Hypothalamus (tissue), 51 donors: ENCODE data around the gene MOV10.
"Not testable (repeated sequence)": the region's sequence is repeated elsewhere in the genome, so short reads cannot be mapped to it uniquely, and the experiment has no call there.

ENCODE experiments used
- DNase-seq, 51 donors: peaks; one replicate each; lab custom pipeline; 2025; lab: John Stamatoyannopoulos, UW

Gene MOV10

DNA sequence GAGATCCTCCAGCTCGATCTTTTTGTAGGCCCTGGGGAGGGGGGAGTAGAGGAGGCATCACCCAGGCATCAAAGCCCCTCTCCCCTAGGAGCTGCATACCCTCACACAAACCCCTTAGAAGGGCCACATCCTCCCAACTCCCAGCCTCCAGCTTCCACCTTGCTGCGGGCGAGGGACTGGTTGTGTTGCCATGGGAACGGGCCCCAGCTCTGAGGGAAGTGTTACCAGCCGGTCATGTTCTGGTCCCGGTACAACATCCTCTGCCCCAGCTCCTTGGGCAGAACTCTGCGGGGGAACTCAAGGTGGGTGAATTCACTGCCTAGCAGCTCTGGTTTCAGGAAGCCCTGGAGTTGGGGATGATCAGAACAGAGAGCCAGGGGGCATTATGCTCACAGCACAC, 36.6 kb downstream of the MOV10 start:
- peak in 2 of 51 donors; percentile 15 to 26 for DNase-seq

DNA sequence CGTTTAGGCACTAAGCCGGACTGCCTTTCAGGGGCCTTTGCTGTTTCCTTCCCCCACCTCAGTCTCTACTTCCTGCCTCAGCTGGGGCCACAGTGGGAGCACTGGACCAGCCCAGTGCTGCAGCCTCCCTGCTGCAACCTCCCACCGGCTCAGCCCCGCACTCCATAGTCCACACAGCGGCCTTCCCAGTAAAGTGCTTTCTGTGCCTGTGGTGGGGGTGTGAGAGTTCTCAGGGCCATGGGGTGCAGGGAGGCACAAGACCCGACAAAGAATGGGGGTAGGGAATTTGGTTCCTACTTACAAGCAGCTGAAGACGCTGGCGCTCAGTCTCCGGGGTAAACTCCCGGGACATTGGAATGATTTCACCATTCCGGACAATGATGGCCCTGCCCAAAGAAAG, 37.2 kb downstream of the MOV10 start:
- DNase-seq: no peak

DNA sequence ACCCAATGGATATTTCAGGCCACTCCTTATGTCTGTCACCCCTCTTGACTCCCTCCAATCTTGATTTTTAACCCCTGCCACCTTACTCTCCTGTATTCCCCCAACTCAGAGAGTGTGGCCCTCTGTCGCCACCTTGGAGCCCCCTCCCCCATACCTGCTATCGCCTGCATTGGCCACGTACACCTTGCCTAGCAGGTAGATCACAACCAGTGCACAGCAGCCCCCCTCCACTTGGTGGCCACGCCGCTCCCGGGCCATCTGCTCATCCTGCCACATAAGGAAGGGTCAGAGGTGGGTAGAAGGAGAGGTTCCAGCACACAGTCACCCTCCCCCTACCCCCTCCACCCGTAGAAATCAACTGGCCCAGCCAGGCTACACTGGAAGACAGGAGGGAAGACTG, 37.7 kb downstream of the MOV10 start:
- DNase-seq: no peak

DNA sequence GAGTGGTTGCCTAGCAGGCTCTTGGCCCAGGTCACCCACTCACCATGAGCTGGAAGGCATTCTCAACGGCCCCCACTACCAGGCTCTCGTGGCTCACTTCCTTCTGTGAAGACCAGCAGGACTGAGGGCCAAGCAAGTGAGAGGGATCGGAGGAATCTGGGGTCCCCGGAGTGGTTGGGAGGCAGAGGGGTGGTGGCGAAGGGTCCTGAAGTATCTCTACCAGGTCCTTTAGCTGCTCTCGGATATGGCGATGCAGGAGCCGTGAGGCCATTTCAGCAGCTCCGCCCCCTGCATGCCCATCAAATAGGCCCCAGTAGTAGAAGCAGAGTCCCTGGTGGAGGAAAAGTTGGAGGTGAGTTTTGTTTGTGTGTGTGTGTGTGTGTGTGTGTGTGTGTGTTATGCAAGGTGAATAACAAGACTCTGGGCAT, 38.3 kb downstream of the MOV10 start:
- no peak for DNase-seq

DNA sequence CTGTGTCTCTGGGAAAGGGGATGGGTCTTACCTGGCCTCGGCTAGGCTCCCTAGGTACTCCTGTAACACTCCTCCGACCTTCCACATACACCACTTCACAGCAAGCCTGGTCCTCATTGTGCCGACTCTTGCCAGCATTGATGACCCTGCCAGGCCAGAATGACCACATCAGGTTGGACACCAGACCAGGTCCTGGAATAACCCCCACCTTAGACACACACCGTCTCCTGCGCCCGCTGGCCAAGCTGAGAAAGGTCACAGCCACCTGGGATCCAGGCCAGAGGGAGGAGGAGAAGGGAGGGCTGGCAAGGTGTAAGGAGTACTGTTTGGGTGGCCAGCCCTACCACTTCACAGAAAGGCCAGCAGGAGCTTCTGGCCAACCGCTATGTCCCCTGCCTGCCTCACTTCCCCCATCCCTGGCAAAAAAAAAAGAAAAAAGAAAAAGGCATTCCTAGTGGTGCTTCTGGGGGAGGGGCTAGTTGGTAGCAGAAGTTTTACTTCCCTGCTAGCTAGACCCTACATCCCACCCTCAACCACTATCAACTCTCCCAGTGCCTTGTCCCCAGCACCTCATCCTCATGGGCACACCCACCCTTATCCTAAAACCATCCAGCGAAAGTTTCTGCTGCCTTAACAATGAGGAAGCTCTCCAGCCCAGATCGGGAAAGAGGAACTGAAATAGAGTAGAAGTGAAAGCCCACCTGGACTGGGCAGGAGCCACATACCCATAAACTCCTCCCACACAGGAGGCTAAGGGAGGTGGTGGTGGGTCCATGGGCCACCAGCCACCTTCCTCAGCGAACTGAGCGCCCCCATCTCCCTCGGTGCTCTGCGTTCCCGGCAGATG, 39.2 kb downstream of the MOV10 start:
- peak in 1 of 51 donors; percentile 15 for DNase-seq

DNA sequence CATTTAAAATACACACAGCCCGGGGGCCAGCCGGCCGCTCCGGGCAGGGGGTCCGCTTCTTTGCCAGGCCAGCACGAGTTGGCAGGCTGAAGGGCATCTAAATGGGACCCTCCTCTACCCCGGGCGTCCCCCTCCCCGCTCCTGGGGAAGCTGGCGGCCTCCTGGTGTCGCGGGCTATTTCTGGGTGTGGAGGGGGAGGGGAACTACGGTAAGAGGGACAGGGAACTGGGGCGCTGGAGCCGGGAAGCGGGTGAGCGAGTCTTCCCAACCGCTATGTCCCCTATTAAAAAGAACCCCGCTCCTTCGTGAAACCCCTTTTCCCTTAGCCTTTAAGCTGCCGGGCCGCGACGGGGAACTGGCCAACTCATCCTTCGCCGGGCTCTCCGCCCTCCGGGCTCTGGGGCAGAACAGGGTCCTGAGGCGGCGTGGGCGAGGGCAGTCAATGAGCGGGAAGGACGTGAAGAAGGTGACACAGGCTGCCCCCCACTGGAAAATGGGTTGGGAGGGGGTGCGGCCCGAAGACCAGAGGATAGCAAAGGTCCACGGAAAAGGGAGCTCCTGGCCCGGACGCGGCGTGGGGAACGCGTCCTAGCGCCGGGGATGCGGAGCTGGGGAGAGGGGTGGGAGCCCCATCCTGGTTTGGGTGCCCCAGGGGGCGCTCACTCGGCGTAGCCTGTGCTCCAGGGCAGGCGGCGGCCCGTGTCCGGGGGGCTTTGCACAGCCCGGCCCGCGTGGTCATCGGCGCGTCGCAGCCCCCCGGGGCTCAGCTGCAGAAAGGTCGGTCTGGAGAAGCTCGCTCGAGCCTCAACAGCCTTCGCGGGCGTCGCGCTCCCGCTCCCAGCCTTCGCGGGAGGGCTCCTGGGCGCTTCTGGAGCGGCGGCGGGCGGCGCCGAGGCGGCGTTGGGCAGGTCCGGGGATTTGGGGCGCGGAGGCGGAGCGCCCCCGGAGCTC, 40.1 kb downstream of the MOV10 start:
- DNase-seq: no peak

DNA sequence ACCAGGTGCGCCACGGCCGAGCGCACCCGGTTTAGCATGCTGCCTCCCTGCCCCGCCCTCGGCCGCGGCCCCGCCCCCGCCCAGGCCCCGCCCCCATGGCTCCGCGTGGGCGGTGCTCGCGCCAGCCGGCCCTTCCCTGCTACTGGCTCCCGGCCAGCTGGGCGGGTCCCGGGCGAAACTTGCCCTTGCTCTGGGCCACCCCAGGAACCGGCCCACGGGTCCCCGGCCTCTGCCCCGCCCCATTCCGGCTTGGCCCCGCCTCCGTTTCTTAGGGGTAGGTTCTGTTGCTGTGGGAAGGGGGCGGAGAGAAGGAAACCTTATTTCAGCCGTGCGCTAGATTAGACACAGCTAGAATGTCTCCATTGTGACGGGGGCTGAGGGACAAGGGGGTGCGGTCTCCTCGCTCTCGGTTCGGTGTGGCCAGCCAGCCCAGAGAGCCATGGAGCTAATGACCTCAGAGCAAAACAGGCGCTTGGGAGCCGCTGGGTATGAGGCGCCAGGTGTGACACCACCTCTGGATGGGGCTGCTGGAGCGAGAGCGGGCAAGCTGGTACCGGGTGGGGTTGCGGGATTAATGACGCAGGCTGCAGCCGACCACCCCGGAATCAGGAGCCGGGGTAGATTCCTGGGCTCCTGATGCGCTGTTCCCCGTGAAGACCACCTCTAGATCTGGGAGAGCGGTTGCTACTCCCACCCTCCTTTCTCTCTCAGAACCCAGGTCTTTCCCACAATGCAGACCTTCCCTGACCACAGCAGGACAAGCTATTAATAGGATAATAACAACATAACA, 41.0 kb downstream of the MOV10 start, which contains the start of gene PPM1J:
PPM1J (minus strand) TSS at position 69 of the 790 bp plus-strand sequence; CDS start at position 38, 31 bp downstream.
- peak in 49 of 51 donors; percentile 29 to 91 (median 72) for DNase-seq

DNA sequence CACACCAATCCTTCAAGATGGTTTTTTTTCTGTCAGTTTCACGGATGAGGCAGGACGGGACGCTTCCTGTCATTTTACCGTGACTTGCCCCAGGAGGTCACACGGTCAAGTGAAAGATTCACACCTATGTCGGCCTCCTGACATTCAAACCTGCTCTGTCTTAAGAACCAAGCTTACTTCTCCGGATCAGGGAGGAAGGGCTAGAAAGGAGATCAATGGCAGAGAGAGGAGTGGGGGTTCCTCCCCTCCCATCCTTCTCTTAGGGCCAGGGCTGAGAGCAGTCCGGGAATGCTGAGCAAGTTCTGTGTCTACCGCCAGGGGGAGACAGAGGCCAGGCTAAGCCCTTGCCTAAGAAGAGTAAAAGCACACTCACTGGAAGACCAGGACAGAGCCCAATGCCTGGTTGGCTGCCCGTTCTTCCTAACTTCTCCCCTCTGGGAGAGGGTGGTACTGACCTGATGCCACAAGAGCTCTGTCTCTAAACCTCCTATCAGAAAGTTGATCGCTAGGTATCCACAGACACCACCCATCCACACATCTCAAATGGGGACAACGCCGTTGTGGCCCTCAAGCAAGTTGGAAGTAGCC, 41.8 kb downstream of the MOV10 start:
- DNase-seq: peak in 47 of 51 donors; percentile 29 to 94 (median 77)

DNA sequence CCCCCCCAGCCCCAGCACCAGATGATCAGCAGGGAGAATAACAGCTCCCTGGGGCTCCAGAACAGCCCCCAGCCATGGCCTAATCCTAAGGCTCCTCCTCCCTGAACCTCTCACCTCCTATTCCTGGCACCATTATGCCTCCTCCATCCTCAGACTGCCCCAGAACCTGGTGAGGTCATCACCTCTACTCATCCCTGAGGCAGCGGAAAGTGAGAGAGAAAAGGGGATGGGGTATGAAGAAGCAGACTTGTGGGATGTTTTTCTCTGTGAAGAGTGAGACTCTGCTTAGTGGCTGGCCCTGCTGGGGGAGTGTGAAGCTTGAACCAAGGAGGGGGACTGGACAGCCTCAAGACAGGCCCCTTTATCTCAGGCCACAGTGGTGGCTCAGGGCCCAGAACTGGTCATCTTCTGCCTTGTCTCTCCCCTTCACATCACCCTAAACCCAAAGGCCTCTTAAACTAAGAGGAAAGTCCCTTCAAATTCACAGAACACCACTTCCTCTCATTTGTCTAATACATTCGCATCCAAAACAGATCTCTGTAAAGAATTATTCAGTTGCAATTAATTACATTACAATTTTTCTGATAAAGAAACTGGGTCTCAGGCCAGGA, 42.9 kb downstream of the MOV10 start:
- no peak for DNase-seq

DNA sequence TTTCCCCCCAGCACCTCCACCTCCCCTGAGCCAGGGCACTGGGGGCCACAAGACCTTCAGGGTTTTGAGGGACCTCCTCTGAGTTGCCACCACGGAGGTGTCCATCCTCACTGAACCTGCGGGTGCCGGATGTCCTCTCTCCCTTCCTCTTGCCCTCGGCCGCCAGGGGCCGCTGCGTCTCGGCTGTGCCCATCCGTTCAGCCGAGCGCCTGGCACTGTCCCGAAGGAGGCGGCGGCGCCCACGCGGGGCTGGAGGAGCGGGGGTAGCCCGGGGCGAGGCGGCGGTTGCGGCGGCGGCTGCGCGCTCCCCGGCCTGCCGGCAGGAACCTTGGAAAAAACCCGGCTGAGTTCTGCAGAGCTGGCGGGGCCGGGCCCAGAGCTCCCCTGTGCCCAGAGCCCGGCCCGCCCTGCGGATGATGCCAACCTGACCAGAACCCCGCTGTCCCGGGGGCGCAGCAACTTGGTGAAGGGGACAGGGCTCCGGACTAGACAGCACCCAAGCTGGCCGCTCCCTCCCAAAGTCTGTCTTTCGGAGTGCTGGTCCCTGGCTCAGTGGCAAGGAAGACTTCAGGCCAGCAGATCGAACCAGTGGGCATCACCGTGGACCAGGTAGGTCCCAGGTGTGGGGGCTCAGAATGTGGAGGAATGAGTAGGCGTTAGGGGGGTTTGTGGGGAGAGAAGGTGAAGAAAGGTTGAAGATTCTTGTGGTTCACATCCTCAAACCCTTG, 44.4 kb downstream of the MOV10 start:
- DNase-seq: peak in 48 of 51 donors; percentile 14 to 86 (median 62)

DNA sequence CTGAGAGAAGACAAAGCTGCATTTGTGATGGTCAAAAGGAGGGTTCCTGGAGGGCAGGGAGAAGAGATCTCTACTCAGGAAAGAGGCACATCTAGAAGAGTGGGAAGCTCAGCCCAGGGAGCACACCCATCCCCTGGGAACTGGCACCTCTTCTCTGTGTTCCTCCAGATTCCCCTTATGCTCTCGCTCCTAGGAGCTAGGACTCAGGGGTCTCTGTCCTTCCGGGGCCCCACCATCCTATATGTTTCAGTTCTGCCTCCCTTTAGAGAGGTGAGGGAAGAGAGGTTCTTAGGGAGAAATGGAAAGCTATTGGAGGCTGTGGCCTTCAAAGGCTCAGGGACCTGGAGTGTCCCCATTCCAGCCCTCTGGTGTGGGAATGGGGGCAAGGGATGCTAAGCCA, 45.2 kb downstream of the MOV10 start:
- no peak for DNase-seq

DNA sequence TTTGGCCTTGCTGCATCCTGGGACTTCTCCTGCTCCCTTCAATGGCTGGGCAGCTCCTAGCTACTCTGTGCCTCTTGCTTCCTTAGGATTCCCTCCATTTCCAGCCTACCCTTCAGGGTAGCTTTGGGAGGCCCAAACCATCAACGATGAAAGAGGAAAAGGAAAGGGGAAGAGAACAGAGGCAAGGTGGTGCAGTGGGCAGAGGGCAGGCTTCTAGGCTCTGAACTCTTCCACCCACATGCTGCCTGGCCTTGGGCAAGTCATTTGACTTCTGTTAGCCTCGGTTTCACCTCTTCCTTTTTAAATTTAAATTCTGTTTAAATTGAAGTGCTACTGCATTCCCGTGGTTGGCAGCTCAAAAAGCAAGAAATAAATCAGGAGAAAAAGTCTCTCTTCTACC, 46.3 kb downstream of the MOV10 start:
- no peak for DNase-seq

DNA sequence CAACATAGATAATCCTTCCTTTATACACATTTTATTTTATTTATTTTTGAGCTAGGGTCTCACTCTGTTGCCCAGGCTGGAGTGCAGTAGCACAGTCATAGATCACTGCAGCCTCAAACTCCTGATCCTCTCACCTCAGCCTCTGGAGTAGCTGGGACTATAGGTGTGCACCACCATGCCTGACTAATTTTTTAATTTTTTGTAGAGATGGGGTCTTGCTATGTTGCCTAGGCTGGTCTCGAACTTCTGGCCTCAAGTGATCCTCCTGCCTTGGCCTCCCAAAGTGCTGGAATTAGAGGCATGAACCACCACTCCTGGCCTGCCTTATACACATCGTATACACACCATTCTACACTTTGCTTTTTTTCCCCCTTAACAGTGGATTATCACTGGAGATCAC, 46.8 kb downstream of the MOV10 start:
- not testable (repeated sequence) for DNase-seq

DNA sequence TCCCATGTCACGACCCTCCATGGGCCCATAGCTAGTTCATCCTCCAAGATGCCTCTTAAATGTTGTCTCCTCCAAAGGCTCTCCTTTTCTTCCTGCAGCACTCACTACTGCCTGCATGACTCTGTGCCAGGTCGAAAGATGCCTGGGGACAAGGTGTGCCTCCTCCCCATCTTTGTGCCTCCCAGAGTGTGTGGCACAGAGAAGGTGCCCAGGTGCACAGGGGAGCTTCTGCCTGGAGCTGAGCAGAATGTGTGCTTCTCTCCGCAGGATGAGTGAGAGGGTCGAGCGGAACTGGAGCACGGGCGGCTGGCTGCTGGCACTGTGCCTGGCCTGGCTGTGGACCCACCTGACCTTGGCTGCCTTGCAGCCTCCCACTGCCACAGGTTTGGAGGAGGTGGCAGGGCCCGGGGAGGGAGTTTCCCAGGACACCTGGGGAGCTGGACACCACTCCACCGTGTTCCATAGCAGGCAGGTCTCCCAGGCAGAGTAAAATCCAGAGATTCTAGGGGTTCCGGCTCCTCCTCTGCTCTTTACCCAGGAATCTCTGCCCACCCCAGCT, 47.6 kb downstream of the MOV10 start:
- no peak for DNase-seq

DNA sequence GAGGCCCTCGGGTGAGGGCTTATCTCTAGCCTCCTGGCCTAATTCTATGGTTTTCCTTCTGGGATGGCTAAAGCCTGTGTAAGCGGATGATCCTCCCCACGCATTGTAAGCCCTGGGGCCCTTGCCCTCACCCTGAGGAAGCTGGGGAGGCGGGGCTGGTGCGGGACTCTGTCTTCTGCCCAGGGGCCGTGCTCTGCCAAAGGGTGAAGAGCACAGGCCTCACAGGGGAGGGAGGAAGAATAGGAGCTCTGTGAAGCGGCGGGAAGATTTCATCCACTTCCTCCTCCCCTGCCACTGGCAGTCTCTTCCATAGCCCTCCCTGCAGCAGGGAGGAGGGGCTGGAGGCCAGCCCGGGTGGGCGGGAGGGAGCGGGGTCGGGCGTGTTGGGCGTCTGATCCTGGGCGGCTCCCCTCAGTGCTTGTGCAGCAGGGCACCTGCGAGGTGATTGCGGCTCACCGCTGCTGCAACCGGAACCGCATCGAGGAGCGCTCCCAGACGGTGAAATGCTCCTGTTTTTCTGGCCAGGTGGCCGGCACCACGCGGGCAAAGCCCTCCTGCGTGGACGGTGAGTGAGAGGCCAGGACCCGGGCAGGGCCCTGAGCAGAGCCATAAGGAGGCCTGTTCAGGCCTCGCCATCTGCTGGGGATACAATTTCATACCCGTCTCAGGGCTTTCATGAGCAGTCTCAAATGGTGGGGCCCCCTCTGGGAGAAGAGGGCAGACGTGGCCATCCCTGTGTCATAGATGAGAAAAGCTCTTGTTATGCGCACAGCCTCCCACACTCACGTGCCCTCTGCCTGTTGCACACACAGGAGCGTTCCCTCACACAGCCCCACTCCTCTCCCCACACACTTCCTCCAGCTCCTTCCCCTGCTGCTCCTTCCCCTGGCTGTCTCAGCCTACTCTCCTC, 48.4 kb downstream of the MOV10 start:
- peak in 1 of 51 donors; percentile 23 for DNase-seq

DNA sequence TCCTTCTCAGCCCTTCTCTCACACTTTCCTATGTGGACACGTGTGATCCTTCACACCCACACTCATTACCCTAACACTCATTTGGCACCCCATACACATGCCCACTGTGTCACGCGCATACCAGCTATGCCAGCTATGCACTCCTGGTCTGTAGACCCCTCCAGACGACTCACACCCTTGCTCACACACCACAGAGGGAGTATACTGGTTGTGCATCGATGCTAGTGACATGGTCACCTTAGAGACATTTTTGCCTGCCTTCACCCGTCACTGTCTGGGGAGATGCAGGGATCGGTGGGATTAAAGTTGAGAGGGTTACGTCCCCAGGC, 49.0 kb downstream of the MOV10 start:
- no peak for DNase-seq

DNA sequence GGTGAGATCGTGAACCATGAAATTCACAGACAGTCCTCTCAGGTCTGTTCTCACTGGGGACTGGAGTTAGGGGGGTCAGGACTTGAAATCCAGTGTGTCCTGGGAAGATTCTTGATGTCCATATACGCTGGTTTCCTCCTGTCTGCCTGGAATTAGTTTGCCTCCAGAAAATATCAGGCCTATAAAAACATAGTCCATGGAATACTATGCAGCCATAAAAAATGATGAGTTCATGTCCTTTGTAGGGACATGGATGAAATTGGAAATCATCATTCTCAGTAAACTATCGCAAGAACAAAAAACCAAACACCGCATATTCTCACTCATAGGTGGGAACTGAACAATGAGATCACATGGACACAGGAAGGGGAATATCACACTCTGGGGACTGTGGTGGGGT, 49.8 kb downstream of the MOV10 start:
- not testable (repeated sequence) for DNase-seq

DNA sequence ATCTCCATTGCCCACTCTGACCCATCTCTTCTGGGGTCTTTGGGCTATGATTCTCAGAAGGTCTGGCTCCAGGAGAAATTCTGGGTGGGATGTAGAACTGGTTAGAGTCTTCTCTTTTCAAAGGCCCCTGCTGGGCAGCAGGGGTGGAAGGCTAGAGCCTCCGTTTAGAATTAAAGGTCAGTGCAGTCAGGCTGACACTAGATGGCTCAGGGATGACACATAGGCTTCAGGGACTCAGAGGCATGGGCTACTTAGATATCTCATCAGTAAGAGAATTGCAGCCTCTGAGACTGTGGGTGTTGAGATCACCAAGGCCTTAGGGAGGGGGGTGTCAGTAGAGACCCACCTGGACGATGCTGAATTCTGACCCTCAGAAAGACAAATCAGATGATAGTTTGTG, 53.3 kb downstream of the MOV10 start:
- no peak for DNase-seq
